ENCODE results near the gene TRMT11.
"Not testable (repeated sequence)": the region's sequence is repeated elsewhere in the genome, so short reads cannot be mapped to it uniquely, and the experiment has no call there.

Gene TRMT11

DNA sequence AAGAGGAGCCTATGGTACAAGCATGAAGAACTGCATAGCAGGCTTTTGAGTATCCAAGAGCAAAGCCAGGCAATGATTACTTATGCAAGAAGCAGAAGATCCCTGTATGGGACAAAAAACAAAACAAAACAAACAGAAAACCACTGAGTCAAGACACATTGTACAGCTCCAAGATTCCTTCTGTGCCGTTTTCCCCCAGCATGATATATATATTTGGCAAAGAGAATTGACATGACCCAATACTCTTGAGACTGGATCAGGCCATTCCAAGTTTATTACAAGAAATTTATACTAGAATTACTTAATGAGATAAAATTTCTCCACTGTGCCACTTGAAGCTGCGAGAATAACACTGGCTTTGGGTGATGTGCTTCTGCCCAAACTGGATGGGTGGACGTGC, 65.5 kb downstream of the TRMT11 start:
- no peak overlapping the region for H3K4me3 ChIP-seq
- no peaks in the 10 kb centered on the region for H3K4me1 ChIP-seq
- in situ Hi-C loops (cut with MboI; ENCODE audit: low sequenced_read_pairs), result no loop called here

DNA sequence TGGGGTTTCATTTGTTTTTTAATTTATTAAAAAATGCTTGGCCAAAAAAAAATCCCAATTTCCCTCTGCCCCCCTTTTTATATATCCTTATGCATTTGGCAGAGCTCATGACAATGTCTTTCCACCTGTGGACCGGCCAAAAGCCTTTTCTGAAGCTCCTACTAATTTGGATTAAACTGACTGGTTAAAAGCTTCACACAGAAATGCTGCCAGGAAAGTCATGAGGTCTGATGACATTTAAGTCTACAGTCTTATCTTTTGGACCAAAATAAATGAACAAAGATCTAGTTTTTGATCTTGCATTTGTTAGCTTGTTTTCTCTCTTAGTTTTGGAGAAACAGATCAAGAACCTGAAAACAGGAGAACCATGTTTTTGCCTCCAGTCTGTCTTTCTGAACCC, 66.1 kb downstream of the TRMT11 start:
- H3K4me1 ChIP-seq, result no peaks in the 10 kb centered on the region
- H3K4me3 ChIP-seq, result no peak overlapping the region
- no peaks in the 10 kb centered on the region for H3K9me3 ChIP-seq
- peaks cover 5% of the 10 kb centered on the region for H3K36me3 ChIP-seq (replicated peaks)
- no peak for DNase-seq (ENCODE audit: low spot score in 2 of 2)
- in situ Hi-C loops (cut with MboI; ENCODE audit: low sequenced_read_pairs), result no loop called here
- H3K27me3 ChIP-seq (ENCODE audit: low read depth), result no peaks in the 10 kb centered on the region

More for the DNA sequence above, 65.5 kb downstream of the TRMT11 start:
- peaks cover 5% of the 10 kb centered on the region for H3K36me3 ChIP-seq (replicated peaks)
- H3K27me3 ChIP-seq (ENCODE audit: low read depth), result no peaks in the 10 kb centered on the region
- H3K9me3 ChIP-seq, result no peaks in the 10 kb centered on the region
- no peak for DNase-seq (ENCODE audit: low spot score in 2 of 2)

DNA sequence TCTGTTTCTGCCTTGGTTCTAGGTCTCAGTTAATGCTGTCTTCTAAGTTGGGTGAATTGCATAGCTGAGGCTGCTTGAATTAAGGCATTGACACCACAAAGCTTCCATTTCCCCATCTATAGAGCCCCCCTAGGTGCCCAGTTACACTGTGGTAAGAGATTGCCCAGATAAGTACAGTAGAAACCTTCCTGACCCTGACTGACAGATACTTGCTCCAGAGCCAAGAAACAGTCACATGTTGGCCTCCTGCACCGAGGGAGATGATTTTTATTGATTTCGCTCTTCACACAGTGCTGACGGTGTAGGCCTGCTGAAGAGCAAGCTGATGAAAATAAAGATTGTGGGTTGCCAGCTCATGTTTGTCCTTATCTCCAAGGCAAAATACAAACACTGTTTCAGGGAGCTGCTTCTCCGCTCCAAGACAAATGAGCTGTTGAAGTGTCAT, 67.9 kb downstream of the TRMT11 start:
- H3K4me3 ChIP-seq, result no peak overlapping the region
- no peak for DNase-seq (ENCODE audit: low spot score in 2 of 2)
- H3K27me3 ChIP-seq (ENCODE audit: low read depth), result no peaks in the 10 kb centered on the region
- no peaks in the 10 kb centered on the region for H3K9me3 ChIP-seq
- H3K4me1 ChIP-seq, result no peaks in the 10 kb centered on the region
- in situ Hi-C loops (cut with MboI; ENCODE audit: low sequenced_read_pairs), result no loop called here
- no peaks in the 10 kb centered on the region; the same call in 1 of the 2 replicates for H3K36me3 ChIP-seq (replicated peaks)

DNA sequence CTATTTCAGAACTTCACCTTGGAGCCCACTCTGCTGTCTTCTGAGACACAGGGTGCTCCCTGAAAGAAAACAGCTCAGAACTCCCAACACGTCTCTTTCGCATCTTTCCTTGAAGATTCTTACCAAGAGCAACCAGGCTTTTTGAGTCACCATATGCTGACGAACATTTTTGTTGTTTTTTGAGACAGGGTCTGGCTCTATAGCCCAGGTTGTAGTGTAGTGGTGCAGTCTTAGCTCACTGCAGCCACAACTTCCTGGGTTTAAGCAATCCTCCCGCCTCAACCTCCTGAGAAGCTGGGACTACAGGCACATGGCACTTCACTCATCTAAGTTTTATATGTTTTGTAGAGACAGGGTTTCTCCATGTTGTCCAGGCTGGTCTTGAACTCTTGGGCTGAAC, 68.5 kb downstream of the TRMT11 start:
- H3K36me3 ChIP-seq (replicated peaks), result no peaks in the 10 kb centered on the region; the same call in 1 of the 2 replicates
- no peaks in the 10 kb centered on the region for H3K27me3 ChIP-seq (ENCODE audit: low read depth)
- no peak overlapping the region for H3K4me3 ChIP-seq
- in situ Hi-C loops (cut with MboI; ENCODE audit: low sequenced_read_pairs), result no loop called here
- no peak for DNase-seq (ENCODE audit: low spot score in 2 of 2)
- H3K9me3 ChIP-seq, result no peaks in the 10 kb centered on the region
- H3K4me1 ChIP-seq, result no peaks in the 10 kb centered on the region

DNA sequence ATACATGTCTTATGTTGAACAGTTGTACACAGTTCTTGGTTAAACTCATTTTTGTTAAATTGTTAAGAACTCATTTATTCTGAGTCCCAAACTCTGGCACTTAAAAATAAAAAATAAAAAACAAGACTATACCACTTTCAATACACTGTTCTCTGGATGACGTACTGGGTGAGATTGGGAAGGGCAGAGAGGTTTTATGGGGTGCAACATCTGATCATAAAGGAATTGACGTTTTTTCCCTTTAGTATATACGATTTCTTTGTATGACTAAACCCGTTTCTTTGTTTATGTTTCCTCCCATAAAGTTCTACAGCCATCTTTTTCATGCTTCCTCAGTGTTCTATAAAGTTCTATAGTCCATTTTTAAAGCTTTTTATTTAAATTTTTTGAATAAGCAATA, 69.1 kb downstream of the TRMT11 start:
- H3K9me3 ChIP-seq, result no peaks in the 10 kb centered on the region
- DNase-seq (ENCODE audit: low spot score in 2 of 2), result no peak
- H3K4me1 ChIP-seq, result no peaks in the 10 kb centered on the region
- in situ Hi-C loops (cut with MboI; ENCODE audit: low sequenced_read_pairs), result no loop called here
- no peaks in the 10 kb centered on the region for H3K27me3 ChIP-seq (ENCODE audit: low read depth)
- no peak overlapping the region for H3K4me3 ChIP-seq
- no peaks in the 10 kb centered on the region; the same call in 1 of the 2 replicates for H3K36me3 ChIP-seq (replicated peaks)

DNA sequence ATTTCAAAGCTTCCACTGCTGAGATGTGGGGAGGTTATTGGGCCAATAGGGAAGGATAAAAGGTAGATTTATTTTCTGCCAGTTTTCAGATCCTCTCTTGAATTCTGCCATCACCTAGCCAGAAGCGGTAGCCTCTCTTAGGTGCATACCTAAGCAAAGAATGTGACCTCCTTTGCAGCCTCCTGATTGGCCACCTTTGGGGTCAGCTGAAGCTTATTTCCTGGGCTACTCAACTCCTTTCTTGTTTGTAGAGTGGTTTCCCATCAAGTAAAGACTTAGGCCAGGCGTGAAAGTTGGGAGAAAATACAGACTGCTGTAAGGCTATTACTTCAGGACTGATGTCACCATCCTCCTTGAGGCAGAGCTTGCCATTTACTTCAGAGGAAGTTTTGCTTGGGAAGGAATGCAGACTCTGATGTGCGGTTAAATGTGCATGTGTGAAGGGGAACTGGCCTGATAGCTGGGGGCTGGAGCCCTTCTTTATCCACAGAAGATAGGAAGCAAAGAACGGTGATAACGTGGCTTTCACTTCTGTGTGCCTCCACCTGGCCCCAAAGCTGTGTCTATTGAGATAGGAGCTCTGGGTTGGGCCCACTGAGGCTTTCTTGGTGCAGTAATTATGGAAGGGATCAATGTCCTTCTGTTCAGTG, 70.1 kb downstream of the TRMT11 start:
- H3K9me3 ChIP-seq, result no peaks in the 10 kb centered on the region
- in situ Hi-C loops (cut with MboI; ENCODE audit: low sequenced_read_pairs), result no loop called here
- H3K4me1 ChIP-seq, result no peaks in the 10 kb centered on the region
- no peaks in the 10 kb centered on the region for H3K27me3 ChIP-seq (ENCODE audit: low read depth)
- DNase-seq (ENCODE audit: low spot score in 2 of 2), result no peak
- H3K4me3 ChIP-seq, result no peak overlapping the region
- no peaks in the 10 kb centered on the region; the same call in 1 of the 2 replicates for H3K36me3 ChIP-seq (replicated peaks)

DNA sequence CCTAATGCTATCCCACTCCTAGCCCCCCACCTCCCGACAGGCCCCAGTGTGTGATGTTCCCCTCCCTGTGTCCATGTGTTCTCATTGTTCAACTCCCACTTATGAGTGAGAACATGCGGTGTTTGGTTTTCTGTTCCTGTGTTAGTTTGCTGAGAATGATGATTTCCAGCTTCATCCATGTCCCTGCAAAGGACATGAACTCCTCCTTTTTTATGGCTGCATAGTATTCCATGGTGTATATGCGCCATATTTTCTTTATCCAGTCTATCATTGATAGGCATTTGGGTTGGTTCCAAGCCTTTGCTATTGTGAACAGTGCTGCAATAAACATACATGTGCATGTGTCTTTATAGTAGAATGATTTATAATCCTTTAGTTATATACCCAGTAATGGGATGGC, 71.7 kb downstream of the TRMT11 start:
- in situ Hi-C loops (cut with MboI; ENCODE audit: low sequenced_read_pairs); H3K36me3 ChIP-seq (replicated peaks); H3K9me3 ChIP-seq: not testable (repeated sequence)

DNA sequence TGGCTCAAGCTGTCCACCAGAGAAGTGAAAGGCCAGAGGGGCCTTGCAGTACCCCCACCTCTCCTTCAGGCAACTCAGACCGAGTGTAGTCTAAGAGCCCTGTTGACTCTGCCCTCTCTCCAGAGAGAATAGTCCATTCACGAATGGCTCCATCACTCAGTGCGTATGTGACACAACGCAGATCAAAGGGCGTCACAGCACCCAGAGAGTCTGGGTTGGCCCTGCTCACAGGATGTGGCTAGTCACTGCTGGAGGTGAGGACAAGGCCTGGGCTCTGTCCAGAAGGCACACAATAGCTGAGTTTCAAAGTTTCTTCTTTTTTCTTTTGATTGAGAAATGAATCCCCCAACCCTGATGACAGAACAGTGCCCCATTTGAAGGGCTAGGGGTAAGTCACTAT, 74.1 kb downstream of the TRMT11 start:
- no peaks in the 10 kb centered on the region for H3K27me3 ChIP-seq (ENCODE audit: low read depth)
- no peak for DNase-seq (ENCODE audit: low spot score in 2 of 2)
- in situ Hi-C loops (cut with MboI; ENCODE audit: low sequenced_read_pairs), result no loop called here
- no peak overlapping the region for H3K4me3 ChIP-seq
- no peaks in the 10 kb centered on the region for H3K9me3 ChIP-seq
- H3K36me3 ChIP-seq (replicated peaks), result no peaks in the 10 kb centered on the region
- H3K4me1 ChIP-seq, result no peaks in the 10 kb centered on the region

More for the DNA sequence above, 71.7 kb downstream of the TRMT11 start:
- DNase-seq (ENCODE audit: low spot score in 2 of 2); H3K4me1 ChIP-seq; H3K27me3 ChIP-seq (ENCODE audit: low read depth); H3K4me3 ChIP-seq: not testable (repeated sequence)

DNA sequence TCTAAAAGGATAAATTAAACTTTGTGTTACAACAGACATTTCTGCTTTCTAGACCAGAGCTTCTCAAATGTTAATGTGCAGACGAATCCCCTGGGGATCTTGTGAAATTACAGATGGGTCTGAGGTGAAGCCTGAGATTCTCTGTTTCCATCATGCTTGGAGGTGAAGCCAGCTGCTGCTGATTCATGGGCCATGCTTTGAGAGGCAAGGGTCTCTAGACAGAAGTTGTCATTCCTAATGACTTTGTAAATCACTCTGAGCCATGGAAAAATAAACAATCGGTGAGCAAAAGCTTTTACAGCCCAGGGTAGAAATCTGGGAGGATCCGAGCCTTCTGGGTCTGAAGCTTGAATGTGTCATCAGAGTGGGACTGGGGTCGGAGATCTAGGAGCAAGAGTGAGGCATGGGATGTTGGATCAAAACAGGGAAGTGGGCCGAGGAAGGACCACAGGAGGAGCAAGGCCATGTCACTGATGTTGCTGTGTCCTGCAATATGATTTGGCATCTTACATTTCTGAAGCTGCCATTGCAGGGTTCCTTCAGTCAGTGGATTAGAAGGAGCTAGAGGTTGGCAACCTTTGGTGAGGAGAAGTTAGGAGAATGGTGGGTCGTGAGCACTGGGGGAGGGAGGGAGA, 77.3 kb downstream of the TRMT11 start:
- Histone ChIP-seq H3K36me3 (replicated peaks) (no peaks in the 10 kb centered on the region), H3K4me1 (no peaks in the 10 kb centered on the region), H3K4me3 (no peak overlapping the region), H3K9me3 (no peaks in the 10 kb centered on the region), H3K27me3 (ENCODE audit: low read depth) (no peaks in the 10 kb centered on the region)
- in situ Hi-C loops (cut with MboI; ENCODE audit: low sequenced_read_pairs), result no loop called here
- no peak for DNase-seq (ENCODE audit: low spot score in 2 of 2)

DNA sequence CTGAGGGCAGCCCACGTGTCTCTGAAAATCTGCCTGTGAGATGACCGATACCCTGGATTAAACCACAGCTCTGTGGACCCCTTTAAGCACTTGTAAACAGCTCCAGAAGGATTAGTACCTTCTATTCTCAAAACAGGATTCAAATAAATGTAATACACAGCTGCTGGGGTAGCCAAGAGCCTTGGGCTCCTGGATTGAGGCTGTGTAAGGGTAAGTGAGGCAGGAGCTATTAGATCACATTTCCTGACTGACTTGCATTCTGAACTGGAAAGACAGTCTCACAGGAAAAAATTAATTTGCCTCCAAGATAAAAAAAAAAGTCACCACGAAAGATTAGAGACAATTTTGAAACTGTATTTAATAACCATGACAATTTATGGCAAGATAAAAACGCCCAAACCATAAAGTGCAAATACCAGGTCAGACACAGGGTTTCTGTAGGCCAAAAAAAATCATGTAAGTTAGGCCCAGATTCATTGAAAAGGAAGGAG, 78.0 kb downstream of the TRMT11 start:
- Histone ChIP-seq H3K27me3 (ENCODE audit: low read depth) (no peaks in the 10 kb centered on the region), H3K9me3 (no peaks in the 10 kb centered on the region), H3K36me3 (replicated peaks) (no peaks in the 10 kb centered on the region), H3K4me1 (no peaks in the 10 kb centered on the region), H3K4me3 (no peak overlapping the region)
- in situ Hi-C loops (cut with MboI; ENCODE audit: low sequenced_read_pairs), result no loop called here
- DNase-seq (ENCODE audit: low spot score in 2 of 2), result no peak

DNA sequence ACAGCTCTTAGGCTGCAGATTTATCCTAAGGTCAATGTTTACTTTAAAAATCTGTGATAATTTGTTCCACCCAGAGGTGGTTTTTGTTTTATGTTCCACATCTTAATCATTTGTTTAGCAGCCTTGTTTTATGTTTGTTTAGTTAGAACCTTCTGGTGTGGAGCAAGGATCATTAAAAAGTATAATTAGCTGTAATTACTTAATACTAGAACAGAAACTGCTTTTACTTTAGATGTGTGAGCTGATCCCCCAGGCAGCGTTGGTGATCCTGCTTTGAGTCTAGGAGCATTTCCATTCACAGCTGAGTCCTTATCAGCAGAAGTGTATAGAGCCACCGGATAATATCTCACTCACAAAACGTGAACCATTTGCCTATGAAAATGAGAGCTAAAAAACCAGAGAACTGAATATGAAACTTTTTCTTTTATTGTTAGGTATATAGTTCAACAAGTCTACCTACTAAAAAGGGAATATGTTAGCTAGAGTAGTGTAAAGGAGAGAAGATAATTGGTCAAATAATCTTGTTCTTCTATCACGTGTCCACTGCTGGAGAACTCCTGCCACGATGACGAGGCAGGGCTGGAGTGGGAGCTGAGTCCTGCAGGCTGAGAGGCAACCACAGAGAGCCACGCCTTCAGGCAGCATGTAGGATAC, 78.5 kb downstream of the TRMT11 start:
- no peaks in the 10 kb centered on the region for H3K27me3 ChIP-seq (ENCODE audit: low read depth)
- H3K36me3 ChIP-seq (replicated peaks), result no peaks in the 10 kb centered on the region
- H3K4me1 ChIP-seq, result no peaks in the 10 kb centered on the region
- no peaks in the 10 kb centered on the region for H3K9me3 ChIP-seq
- H3K4me3 ChIP-seq, result no peak overlapping the region
- DNase-seq (ENCODE audit: low spot score in 2 of 2), result no peak
- in situ Hi-C loops (cut with MboI; ENCODE audit: low sequenced_read_pairs), result no loop called here

DNA sequence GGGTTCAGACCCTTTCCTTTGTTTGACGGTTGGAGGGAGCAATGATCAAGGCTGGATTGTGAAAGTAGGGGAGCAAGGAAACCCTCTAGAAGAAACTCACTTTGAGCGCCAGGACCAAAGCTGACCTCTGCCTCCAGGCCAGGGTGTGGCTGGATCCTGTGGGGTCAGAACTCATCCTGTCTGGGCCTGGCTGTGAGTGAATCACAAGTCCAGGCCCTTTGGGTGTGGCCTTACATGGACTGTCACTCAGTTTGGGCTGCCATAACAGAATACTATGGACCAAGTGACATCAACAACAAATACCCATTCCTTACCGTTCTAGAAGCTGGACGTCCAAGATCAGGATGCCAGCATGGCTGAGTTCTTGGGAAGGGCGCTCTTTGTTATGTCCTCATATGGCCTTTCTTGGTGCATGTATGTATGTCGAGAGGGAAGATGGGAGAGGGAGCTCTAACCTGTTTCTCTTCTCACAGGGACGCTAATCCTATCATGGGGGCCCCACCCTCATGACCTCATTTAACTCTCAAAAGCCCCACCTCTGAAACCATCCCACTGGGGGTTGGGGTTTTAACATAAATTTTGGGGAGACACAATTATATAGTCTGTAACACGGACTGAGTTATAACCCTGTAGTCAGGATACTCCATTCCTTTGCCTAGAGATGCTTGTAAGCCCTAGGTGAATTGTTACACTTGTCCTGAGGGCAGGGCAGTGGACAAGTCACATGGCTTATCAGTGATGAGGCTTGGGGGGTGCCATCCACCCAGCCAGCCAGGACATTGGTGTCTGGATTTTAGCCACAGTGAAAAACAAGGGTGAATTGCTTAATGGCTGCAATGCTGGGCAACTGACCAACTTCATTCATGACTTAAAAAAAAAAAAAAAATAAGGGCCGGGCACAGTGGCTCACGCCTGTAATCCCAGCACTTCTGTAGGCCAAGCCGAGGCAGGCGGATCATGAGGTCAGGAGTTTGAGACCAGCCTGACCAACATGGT, 80.0 kb downstream of the TRMT11 start:
- H3K9me3 ChIP-seq, result no peaks in the 10 kb centered on the region
- no peak for DNase-seq (ENCODE audit: low spot score in 2 of 2)
- no peaks in the 10 kb centered on the region for H3K4me1 ChIP-seq
- no peaks in the 10 kb centered on the region for H3K27me3 ChIP-seq (ENCODE audit: low read depth)
- in situ Hi-C loops (cut with MboI; ENCODE audit: low sequenced_read_pairs), result no loop called here
- H3K4me3 ChIP-seq, result no peak overlapping the region
- H3K36me3 ChIP-seq (replicated peaks), result no peaks in the 10 kb centered on the region

DNA sequence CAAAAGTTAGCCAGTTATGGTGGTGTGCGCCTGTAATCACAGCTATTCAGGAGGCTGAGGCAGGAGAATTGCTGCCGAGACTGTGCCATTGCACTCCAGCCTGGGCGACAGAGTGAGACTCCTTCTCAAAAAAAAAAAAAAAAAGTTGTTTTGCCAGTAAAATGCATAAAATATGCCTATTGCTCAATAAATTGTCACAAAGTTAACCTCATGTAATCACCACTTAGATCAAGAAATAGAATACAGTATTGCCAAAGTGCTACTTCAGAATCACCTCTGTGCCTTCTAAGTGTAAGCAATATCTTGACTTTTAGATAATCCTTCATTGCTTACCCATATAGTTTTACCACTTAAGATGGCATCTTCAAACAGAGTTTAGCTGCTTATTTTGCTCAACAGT, 80.7 kb downstream of the TRMT11 start:
- in situ Hi-C loops (cut with MboI; ENCODE audit: low sequenced_read_pairs), result no loop called here
- H3K27me3 ChIP-seq (ENCODE audit: low read depth), result no peaks in the 10 kb centered on the region
- no peaks in the 10 kb centered on the region for H3K9me3 ChIP-seq
- H3K4me1 ChIP-seq, result no peaks in the 10 kb centered on the region
- H3K4me3 ChIP-seq, result no peak overlapping the region
- no peaks in the 10 kb centered on the region for H3K36me3 ChIP-seq (replicated peaks)
- DNase-seq (ENCODE audit: low spot score in 2 of 2), result no peak
